GM21529 (cell line): ENCODE measurements around the gene AGR3.

ENCODE experiments used
- ATAC-seq: cut with Tn5 transposase; IDR thresholded peaks from one replicate; pipeline ENCODE4 v1.9.1; 2021; ENCODE audit not compliant: unreplicated experiment

AGR3 gene

DNA sequence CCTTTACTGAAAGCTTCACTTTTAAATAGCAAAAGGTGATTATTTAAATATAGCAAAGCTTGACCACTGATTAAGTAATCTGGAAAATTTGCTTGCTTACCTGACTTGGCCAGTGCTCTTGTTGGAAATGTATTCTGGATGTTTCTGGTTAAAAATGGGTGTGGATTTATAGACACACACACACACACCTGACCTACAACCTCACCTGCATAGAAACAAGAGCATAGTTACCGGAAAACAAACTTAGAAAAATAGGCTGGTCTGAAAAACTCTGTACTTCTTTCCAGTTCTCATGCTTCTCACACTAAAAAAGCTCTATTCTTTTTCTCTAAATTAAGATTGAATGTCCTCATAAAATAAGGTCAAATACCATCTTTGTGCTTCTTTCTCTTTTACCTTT is at the start of gene AGR3:
AGR3 (minus strand) TSS at position 140 of the 400 bp plus-strand sequence. CDS start 3,365 bp downstream, outside the sequence.
- ATAC-seq: no peak

- no peak for ATAC-seq
Observed at GRCh38 chr7:16930946-16931345, 49.2 kb upstream of the AGR3 start.

DNA sequence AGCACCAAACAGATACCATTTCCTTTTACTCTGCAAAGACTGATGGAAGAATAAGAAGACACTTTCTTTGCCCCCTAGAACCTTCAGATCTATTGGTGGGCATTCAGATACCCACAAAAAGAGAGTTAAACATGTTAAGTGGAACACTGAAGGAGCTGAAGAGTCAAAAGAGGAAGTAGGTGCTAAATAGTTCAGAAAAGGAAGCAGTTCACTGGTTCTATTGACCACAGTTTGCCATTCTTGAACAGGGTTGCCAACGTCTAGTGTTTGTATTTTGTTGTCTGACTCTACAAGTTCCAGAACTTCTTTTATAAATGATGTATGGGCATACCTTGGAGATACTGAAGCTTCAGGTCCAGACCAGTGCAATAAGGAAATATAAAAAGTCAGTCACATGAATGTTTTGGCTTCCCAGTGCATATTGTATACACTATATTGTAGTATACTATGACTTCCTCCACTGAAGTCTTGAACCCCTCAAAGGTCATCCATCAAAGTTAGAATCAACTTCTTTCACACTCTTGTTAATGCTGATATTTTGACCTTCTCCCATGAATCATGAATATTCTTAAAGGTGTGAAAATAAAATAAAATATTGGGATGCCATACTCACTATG is 47.5 kb upstream of the AGR3 start:
- ATAC-seq: peak; percentile 86

DNA sequence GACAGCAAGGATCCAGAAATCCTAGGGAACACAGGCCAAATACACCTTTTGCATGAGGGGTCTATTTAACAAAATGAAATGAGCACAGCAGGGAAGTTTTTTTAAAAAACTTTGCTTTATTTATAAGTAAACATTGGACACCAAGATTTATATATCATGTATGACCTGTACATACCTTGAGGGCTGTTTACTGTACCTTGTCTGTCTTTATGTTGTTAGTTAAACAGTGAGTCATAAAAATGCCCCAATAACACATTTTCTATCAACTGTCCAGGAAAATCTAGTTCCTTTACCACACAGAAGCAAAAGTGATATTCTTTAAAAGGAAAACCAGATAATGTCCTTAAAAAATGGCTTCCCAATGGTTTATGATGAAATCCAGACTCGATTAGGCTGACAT is 45.1 kb upstream of the AGR3 start:
- no peak for ATAC-seq

GRCh38 chr7:16926283-16926682 is 44.5 kb upstream of the AGR3 start:
- ATAC-seq: peak; percentile 66

- ATAC-seq: no peak
Observed at GRCh38 chr7:16925609-16926008, 43.8 kb upstream of the AGR3 start.

DNA sequence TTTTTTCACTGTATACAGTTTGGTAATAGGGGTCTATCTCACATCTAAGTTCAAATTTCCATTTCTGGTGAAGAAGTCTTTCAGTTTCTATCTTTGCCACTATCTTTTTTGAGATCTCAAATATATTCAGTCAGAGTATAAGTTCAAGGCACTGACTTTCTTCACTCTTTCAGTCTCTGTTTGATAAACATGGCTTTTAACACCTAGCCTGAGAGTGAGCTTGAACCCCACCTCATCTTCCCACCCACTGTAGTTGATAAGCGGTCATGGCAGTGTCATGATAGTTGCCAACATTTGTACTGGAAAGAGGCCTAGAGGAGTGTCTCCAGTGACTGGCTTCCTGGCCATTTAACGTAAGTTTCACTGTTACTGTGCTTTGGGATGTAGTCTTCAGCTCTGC is 41.2 kb upstream of the AGR3 start:
- ATAC-seq: no peak

DNA sequence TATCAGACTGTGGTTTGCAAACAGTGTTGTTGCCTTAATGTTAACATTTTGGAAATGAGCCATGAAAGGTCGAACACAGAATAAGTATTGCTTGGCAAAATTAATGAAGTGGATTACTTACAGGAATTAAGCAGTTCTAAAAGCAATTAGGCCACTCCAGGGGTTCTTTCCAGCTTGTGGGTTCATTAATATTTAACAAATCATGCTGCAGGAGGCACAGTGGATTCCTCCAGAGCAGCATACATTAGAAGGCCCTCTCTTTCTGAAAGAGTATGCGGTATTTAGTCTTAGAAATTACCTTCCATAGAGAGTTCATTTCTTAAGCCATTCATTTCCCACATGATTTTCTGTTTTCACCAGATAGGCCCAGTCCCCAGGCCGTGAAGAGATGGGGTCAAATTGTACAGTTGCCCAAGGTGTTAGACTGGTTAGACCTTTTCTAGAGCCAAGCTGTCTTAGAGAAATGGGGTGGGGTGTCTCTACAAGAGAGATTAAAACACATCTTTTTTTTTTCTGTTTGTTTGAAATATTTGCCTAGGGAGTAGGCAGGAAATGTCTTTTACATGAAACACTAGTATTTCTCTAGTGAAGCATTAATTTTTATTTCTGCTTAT is 40.0 kb upstream of the AGR3 start:
- no peak for ATAC-seq

- no peak for ATAC-seq
Observed at GRCh38 chr7:16921151-16921550, 39.4 kb upstream of the AGR3 start.

DNA sequence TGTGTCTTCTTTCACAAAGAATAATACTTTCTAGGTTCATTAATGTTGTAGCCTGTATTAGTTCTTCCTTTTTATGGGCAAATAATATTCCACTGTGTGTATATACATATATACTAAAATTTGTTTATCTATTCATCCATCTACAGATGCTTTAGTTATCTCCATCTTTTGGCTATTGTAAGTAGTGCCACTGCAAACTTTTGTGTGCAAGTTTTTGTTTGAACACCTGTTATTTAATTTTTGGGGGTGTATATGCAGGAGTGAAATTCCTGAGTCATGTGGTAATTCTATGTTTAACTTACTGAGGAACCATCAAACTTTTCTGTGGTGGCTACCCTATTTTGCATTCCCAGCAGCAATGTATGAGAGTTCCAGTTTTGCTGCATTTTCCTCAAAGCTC is 37.7 kb upstream of the AGR3 start:
- ATAC-seq: no peak

DNA sequence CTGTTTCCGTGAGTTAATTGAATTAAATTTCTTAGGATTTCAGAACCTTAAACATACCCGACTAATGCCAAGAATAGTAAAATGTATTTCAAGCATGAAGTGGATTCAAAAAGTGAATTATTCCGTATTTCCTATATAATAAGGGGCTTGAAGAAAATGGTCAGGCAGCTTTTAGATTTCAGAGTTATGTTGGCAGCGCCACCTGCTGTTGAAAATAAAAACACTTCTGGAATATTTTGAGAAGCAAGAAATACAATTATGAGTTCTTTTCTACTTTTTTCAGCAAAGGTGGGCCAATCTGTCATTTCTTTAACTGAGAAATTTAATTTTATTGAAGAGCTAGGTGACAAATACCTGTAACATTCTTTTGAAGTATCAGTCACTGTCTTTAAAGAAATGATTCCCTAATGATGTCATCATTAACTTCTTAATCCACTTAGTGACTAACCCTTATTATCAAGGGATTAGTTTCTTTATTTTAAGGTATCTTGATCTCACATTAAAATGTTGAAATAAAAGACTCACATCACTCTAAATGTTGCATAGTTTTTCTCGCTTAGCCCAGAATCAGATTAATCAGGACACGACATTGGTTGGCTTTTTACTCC is 36.6 kb upstream of the AGR3 start:
- ATAC-seq: no peak

- ATAC-seq: no peak
Observed at GRCh38 chr7:16916738-16917137, 35.0 kb upstream of the AGR3 start.

- ATAC-seq: no peak
Observed at GRCh38 chr7:16916105-16916639, 34.4 kb upstream of the AGR3 start.

- ATAC-seq: no peak
Observed at GRCh38 chr7:16915405-16915804, 33.6 kb upstream of the AGR3 start.

DNA sequence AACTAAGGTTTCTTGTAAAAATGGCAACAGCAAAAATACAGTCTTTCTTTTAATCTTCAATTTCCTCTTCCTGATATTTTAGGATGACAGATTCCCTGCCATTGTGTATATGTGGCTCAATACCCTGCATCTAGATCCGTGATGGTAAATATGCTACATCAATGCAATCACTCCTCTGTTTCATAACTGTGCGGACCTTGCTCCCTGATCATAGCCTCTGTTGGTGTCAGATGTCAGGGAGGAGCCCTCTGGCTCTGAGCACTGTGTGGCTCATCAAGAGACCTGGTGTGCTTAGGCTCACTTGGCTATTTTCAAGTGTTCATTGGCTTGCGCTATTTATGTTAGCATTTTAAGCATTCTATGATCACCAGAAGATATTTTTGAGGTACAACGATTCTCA is 33.0 kb upstream of the AGR3 start:
- ATAC-seq: no peak

GRCh38 chr7:16913643-16914042 is 31.9 kb upstream of the AGR3 start:
- no peak for ATAC-seq

DNA sequence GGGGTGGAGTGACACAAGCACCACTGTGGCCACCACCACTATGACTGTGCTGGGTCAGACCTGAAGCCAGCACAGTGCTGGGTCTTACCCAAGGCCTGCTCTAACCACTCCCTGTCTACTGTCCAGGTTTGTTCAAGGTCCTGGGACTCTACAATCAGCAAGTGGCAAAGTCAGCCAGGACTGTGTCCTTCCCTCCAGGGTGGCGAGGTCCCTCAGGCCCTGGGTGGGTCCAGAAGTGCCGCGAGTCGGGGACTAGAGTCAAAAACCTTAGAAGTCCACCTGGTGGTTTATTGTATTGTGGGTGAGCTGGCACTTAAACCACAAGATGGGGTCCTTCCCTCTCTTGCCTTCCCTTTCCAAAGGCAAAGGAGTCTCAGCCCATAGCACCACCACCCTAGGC is 30.8 kb upstream of the AGR3 start:
- ATAC-seq: no peak

- no peak for ATAC-seq
Observed at GRCh38 chr7:16908561-16908960, 26.8 kb upstream of the AGR3 start.

DNA sequence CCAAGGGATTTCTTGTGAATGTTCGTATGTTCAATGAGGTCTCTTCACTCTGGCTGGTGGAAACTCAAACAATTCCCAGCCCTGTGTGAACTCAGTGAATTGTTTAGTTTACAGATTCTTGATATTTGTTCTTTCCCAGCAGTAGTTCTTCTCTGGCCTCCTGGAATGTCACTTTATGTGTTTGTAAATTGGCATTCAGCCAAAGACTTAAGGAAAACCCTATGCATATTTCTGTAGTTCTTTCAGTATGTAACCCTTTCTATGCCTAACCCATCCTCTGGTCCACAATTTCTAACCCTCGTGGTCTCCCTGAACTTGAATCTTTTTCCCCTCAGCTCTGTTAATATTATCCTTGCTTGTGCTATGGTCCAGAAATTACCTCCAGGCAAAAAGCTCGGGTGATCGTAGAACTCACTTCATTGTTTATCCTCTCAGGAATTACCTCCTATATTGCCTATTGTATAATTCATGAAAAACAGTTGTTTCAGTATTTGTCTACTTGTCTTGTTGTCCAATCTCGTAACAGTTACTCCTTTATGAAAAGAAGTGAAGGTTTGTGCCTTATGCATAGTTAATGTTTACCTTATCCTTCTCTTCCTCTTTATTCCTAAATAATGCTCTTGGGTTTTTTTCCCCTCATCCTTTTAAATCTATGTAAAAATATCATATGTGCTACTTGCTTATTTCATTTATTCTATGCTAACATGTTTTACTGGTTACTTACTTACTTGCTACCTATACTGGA is 23.7 kb upstream of the AGR3 start:
- no peak for ATAC-seq

- no peak for ATAC-seq
Observed at GRCh38 chr7:16904076-16904475, 22.3 kb upstream of the AGR3 start.

- ATAC-seq: no peak
Observed at GRCh38 chr7:16900209-16900768, 18.5 kb upstream of the AGR3 start.
